ENCODE results near the gene RNF19B. TPM values are rescaled to one million over a fixed set of nuclear protein-coding genes. Genes with fewer than 3 reads are reported as not detected.

The RNF19B gene
- total and polyA plus RNA-seq, 10 of the 15 experiments (the other 5 are each of a cell fraction or from before 2014, with no cell fraction given), result 2.8 to 32.6 (median 16.6) TPM

GRCh38 chr1:32926562-32926961 lies 38.0 kb downstream of the RNF19B start:
- in situ Hi-C loops (cut with MboI), result loop anchor here (25.0 kb wide), 1 partner anchor 686 kb away; no protein-coding TSS in a partner anchor
- TF ChIP-seq MTA3 (IDR thresholded peaks at IDR 0.05; ENCODE audit: borderline replicate concordance, low read length) (no peak), ZBTB11 (CRISPR knock-in tag; IDR thresholded peaks at IDR 0.05) (no peak)
- 62% methylated on average over 6 of the region's 6 CpGs for WGBS (ENCODE audit: insufficient coverage, insufficient replicate concordance, low lambda C conversion rate, missing lambda C conversion rate)
- no peak overlapping the region for H3K9ac ChIP-seq (ENCODE audit: control insufficient read depth, insufficient read depth, low read length)
- no peak overlapping the region for H3K4me2 ChIP-seq (ENCODE audit: control insufficient read depth, insufficient read depth)
- DNase-seq (ENCODE audit: low read depth, low spot score), result no peak
- no peaks in the 10 kb centered on the region for H4K20me1 ChIP-seq (ENCODE audit: control insufficient read depth, insufficient read depth)
- POLR2A ChIA-PET, result interaction anchor here (0.6 to 0.7 kb wide), 2 partner anchors 66 to 418 kb away, joined by 3 read pairs; no protein-coding TSS in a partner anchor
- SMC1A ChIA-PET (ENCODE audit: uncharacterized antibody, unreplicated experiment), result no interaction called here
- no peaks in the 10 kb centered on the region for H3K9me3 ChIP-seq (replicated peaks; ENCODE audit: control insufficient read depth, insufficient read depth, low read length)
- no peak overlapping the region for H2AFZ ChIP-seq (ENCODE audit: control insufficient read depth, low read depth, low read length)
- H3K36me3 ChIP-seq (ENCODE audit: control insufficient read depth in 2 of 2, insufficient read depth in 2 of 2, low read length in 1 of 2), result no peaks in the 10 kb centered on the region
- no peaks in the 10 kb centered on the region for H3K79me2 ChIP-seq (ENCODE audit: control insufficient read depth, insufficient read depth, low read length)
- H3K27me3 ChIP-seq (replicated peaks in 1 of 2; ENCODE audit: control insufficient read depth in 2 of 2, insufficient read depth in 2 of 2, low read length in 1 of 2), result peaks cover 0 to 5% of the 10 kb centered on the region in 2 experiments; a peak in 2 of 4 replicates
- RAD21 ChIA-PET (ENCODE audit: unreplicated experiment), result interaction anchor here (0.6 kb wide), 1 partner anchor 416 kb away, joined by 5 read pairs; no protein-coding TSS in a partner anchor
- no peak for FAIRE-seq
- intact Hi-C loops (cut with micrococcal nuclease; ENCODE audit: unreplicated experiment), result no loop called here
- CTCF ChIA-PET, result interaction anchor here (1.0 kb wide), 1 partner anchor 128 kb away, joined by 3 read pairs; no protein-coding TSS in a partner anchor
- no TSS peak for BruUV-seq (replicated peaks)
- H3K27ac ChIP-seq (ENCODE audit: control insufficient read depth, insufficient read depth), result no peak overlapping the region
- H3K4me3 ChIP-seq, result no peak overlapping the region
- no peaks in the 10 kb centered on the region for H3K4me1 ChIP-seq (ENCODE audit: control insufficient read depth, insufficient read depth, low read length)
- ATAC-seq, result no peak
